DND-41 (cell line): Measurements from ENCODE around the gene FTO.

Experiments used
- ATAC-seq: fragments of 200-7000 bp; cut with Tn5 transposase; 3 replicates; pipeline ENCODE4 v1.9.1; 2021; ENCODE audit warnings: low read depth; ENCODE audit not compliant: insufficient read depth
- DNase-seq: peaks from one replicate; pipeline ENCODE4 v3.0.0-alpha.2; 2020
- H2AFZ ChIP-seq: 2 replicates; pipeline ENCODE4 v1.6.0; 2012; ENCODE audit warnings: low read depth, low read length
- H3K27ac ChIP-seq: 2 replicates; pipeline ENCODE4 v1.5.1; 2012; ENCODE audit warnings: low read length, inconsistent platforms
- H3K27me3 ChIP-seq: fragments of 200-600 bp; sonication (generic); 2 replicates; pipeline ENCODE4 v1.6.0; 2012; ENCODE audit warnings: low read length, mild to moderate bottlenecking, inconsistent platforms; ENCODE audit not compliant: insufficient read depth, poor library complexity
- H3K36me3 ChIP-seq: 2 replicates; pipeline ENCODE4 v1.5.1; 2012; ENCODE audit warnings: low read length, inconsistent platforms; ENCODE audit not compliant: insufficient read depth
- H3K4me1 ChIP-seq: 2 replicates; pipeline ENCODE4 v1.5.1; 2012; ENCODE audit warnings: mild to moderate bottlenecking, low read length; ENCODE audit not compliant: insufficient read depth
- H3K4me2 ChIP-seq: 2 replicates; pipeline ENCODE4 v1.6.0; 2012; ENCODE audit warnings: mild to moderate bottlenecking, moderate library complexity, low read length, inconsistent platforms; ENCODE audit not compliant: insufficient read depth
- H3K4me3 ChIP-seq, 2 experiments: fragments of 200-600 bp in 1 of 2; shearing (Covaris generic) in 1 of 2; 2 replicates each; pipeline ENCODE4 v1.5.1; 2012 to 2016; ENCODE audit warnings: inconsistent platforms in 2 of 2, low read length in 2 of 2, mild to moderate bottlenecking in 2 of 2, low read depth in 1 of 2, moderate library complexity in 1 of 2
- H3K79me2 ChIP-seq: 2 replicates; pipeline ENCODE4 v1.6.0; 2012; ENCODE audit warnings: low read length, inconsistent platforms; ENCODE audit not compliant: insufficient read depth
- H3K9ac ChIP-seq: 2 replicates; pipeline ENCODE4 v1.6.0; 2012; ENCODE audit warnings: low read depth, mild to moderate bottlenecking, inconsistent platforms, low read length, moderate library complexity
- H3K9me3 ChIP-seq: 2 replicates; pipeline ENCODE4 v1.5.1; 2012; ENCODE audit warnings: low read length, moderate library complexity, mild to moderate bottlenecking, inconsistent platforms; ENCODE audit not compliant: insufficient read depth, severe bottlenecking
- H4K20me1 ChIP-seq: 2 replicates; pipeline ENCODE4 v1.6.0; 2012; ENCODE audit warnings: low read length; ENCODE audit not compliant: insufficient read depth
- EZH2 ChIP-seq: IDR thresholded peaks from 3 replicates; pipeline ENCODE4 v1.6.1; 2012; ENCODE audit warnings: borderline replicate concordance, low read depth, mild to moderate bottlenecking, moderate library complexity, low read length, inconsistent platforms; ENCODE audit not compliant: severe bottlenecking
- TF ChIP-seq, protein P1 (sequence below): IDR thresholded peaks from 2 replicates; pipeline ENCODE4 v1.5.1; 2012; ENCODE audit warnings: borderline replicate concordance, low read length, moderate library complexity, mild to moderate bottlenecking; ENCODE audit not compliant: poor library complexity, severe bottlenecking; ENCODE audit errors: extremely low read depth

Gene FTO

DNA sequence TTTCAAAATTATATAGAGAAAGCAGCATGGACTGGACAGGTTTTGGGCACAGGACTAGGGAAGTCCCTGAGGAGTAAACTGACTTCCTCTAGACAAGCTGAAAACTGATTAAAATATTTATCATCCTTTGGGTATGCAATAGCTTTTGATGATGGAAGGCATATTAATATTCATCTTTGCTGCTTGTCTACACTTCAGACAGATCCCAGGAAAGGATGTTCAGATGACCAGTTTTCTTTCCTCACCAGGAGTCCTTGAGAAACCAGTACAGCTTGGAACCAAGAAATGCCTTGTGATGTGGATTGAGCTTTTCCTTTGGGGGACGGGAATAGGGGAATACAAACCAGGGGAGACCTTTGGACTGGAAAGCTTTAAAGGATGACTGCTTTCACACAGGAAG, 195.5 kb downstream of the FTO start:
- Histone ChIP-seq H3K27me3 (no peaks in the 10 kb centered on the region), H2AFZ (no peak overlapping the region), H3K4me2 (no peak overlapping the region), H3K79me2 (no peaks in the 10 kb centered on the region), H3K9ac (no peak overlapping the region), H3K9me3 (no peaks in the 10 kb centered on the region), H3K27ac (peak overlapping the region; percentile 45), H3K36me3 (0 out of 2 replicates have a peak, but pooled peaks cover 3% of the 10 kb centered on the region), H3K4me1 (peaks cover 42% of the 10 kb centered on the region), H4K20me1 (no peaks in the 10 kb centered on the region), H3K4me3 (no peak overlapping the region)
- ATAC-seq, result no peak
- DNase-seq, result no peak
- TF ChIP-seq EZH2, result no peak
- TF ChIP-seq, protein P1, sequence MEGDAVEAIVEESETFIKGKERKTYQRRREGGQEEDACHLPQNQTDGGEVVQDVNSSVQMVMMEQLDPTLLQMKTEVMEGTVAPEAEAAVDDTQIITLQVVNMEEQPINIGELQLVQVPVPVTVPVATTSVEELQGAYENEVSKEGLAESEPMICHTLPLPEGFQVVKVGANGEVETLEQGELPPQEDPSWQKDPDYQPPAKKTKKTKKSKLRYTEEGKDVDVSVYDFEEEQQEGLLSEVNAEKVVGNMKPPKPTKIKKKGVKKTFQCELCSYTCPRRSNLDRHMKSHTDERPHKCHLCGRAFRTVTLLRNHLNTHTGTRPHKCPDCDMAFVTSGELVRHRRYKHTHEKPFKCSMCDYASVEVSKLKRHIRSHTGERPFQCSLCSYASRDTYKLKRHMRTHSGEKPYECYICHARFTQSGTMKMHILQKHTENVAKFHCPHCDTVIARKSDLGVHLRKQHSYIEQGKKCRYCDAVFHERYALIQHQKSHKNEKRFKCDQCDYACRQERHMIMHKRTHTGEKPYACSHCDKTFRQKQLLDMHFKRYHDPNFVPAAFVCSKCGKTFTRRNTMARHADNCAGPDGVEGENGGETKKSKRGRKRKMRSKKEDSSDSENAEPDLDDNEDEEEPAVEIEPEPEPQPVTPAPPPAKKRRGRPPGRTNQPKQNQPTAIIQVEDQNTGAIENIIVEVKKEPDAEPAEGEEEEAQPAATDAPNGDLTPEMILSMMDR, result no peak

DNA sequence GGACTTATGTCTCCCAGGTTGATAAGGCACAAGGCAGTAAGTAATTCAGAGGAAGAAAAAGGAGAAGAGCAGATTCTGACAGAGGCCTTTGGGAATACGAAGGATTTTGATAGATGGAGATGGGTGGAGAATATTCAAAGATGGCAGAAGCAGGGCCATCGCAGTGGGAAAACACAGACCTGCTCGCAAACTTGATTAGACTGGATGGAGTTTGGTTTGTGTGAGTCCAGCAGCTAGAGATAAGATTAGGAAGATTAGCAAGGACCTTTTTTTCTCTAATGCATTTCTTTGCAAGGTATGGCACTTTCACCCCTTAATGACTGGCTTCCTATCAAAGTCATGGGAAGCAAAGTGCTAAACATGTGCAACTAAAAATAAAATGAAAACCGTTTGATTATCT, 196.7 kb downstream of the FTO start:
- no peaks in the 10 kb centered on the region for H3K27me3 ChIP-seq
- no peak for ATAC-seq
- no peak overlapping the region for H2AFZ ChIP-seq
- TF ChIP-seq, protein P1, result no peak
- H3K27ac ChIP-seq, result no peak overlapping the region
- no peak overlapping the region for H3K9ac ChIP-seq
- no peak overlapping the region for H3K4me3 ChIP-seq
- peaks cover 42% of the 10 kb centered on the region for H3K4me1 ChIP-seq
- DNase-seq, result no peak
- H3K79me2 ChIP-seq, result no peaks in the 10 kb centered on the region
- H4K20me1 ChIP-seq, result no peaks in the 10 kb centered on the region
- H3K4me2 ChIP-seq, result no peak overlapping the region
- H3K36me3 ChIP-seq, result 0 out of 2 replicates have a peak, but pooled peaks cover 3% of the 10 kb centered on the region
- no peaks in the 10 kb centered on the region for H3K9me3 ChIP-seq

DNA sequence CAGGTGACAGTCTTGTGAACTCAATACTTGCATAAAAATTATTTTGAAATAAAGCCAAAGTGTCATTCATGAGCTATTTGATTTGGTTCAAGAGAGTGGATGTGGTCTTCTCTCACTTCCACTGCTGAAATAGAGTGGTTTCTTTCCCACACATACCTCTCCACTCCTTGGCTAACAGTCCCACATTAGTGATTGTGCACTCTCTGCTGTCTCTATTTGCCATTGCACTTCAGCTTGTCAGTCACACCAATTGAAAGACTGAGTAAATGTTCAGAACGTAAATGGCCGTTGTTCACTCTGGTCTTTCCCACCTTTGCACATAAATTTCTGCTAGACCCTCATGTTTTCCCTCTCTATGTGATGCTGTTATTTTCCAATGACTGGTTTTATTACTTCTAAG, 197.5 kb downstream of the FTO start:
- TF ChIP-seq, protein P1, result peak; percentile 31
- no peak for TF ChIP-seq EZH2
- no peaks in the 10 kb centered on the region for H3K27me3 ChIP-seq
- ATAC-seq (peak; percentile 53; the same call in 1 of the 3 replicates), DNase-seq (no peak)
- H3K4me1 ChIP-seq, result peaks cover 38% of the 10 kb centered on the region
- H3K36me3 ChIP-seq, result 0 out of 2 replicates have a peak, but pooled peaks cover 3% of the 10 kb centered on the region
- H3K9ac ChIP-seq, result no peak overlapping the region
- no peak overlapping the region; the same call in 1 of the 2 replicates for H3K27ac ChIP-seq
- H3K4me2 ChIP-seq, result no peak overlapping the region
- no peaks in the 10 kb centered on the region for H3K9me3 ChIP-seq
- H3K4me3 ChIP-seq, result no peak overlapping the region
- H3K79me2 ChIP-seq, result no peaks in the 10 kb centered on the region
- H2AFZ ChIP-seq, result no peak overlapping the region
- no peaks in the 10 kb centered on the region for H4K20me1 ChIP-seq

DNA sequence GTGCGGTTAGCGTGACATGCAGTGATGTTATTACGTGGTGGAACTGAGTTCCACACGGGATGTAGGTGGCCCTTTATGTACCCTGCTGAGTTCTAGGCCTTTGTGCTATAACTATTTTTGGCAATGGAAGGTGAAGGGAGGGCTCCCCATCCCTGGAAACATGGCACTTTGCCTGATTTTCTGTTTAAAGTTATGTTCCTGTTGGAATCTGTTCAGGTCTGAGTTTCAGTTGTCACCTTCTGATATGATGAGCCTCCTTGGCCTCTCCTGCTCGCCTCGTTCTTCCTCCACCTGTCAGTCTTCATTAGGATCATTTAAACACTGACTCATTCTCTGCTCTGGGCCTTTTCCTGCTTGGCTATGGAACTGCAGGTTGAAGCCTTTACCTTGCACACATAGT, 200.6 kb downstream of the FTO start:
- no peak for DNase-seq
- H3K27ac ChIP-seq, result peak overlapping the region; percentile 56

More for the DNA sequence above, 200.6 kb downstream of the FTO start:
- 0 out of 2 replicates have a peak, but pooled peaks cover 3% of the 10 kb centered on the region for H3K36me3 ChIP-seq
- H3K4me3 ChIP-seq, result no peak overlapping the region
- no peaks in the 10 kb centered on the region for H3K9me3 ChIP-seq
- no peak for TF ChIP-seq EZH2
- TF ChIP-seq, protein P1, result no peak
- ATAC-seq, result no peak
- H4K20me1 ChIP-seq, result no peaks in the 10 kb centered on the region
- no peak overlapping the region for H3K9ac ChIP-seq
- H3K79me2 ChIP-seq, result no peaks in the 10 kb centered on the region
- no peak overlapping the region for H3K4me2 ChIP-seq
- no peaks in the 10 kb centered on the region for H3K27me3 ChIP-seq
- H3K4me1 ChIP-seq, result peaks cover 34% of the 10 kb centered on the region
- H2AFZ ChIP-seq, result no peak overlapping the region
